ENCODE results near the gene DUSP3. TPM values are rescaled to one million over a fixed set of nuclear protein-coding genes. Genes with fewer than 3 reads are reported as not detected.

Gene DUSP3
- polyA plus RNA-seq, 1 experiment: 27.9 TPM

DNA sequence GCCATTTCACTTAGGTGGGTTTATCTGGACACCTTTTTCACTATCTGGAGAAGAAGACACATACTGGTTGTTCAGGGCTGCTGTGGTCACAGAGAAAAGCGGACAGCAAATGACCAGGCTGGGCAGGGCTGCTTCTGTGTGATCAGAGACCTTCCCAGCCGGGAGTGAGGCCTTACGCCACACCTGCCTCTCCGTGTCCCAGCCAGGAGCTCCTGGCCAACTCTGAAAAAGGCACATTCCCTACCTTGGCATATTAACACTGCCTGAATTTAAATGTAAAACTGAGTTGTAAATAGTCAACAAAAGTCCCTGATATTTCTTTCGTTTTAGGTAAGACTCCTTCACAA, 11.1 kb downstream of the DUSP3 start:
- no peak overlapping the region for H3K4me3 ChIP-seq (ENCODE audit: low read depth, low read length)
- no peak for DNase-seq (ENCODE audit: low read depth)
- ChIA-PET CTCF (interaction anchor here (0.6 to 19.9 kb wide), 10 partner anchors 8 to 654 kb away, joined by 3 to 784 read pairs (median 16); partner anchors contain the start of genes CD300LG, DUSP3 and SOST), POLR2A (no interaction called here)
- TF ChIP-seq, protein P1, sequence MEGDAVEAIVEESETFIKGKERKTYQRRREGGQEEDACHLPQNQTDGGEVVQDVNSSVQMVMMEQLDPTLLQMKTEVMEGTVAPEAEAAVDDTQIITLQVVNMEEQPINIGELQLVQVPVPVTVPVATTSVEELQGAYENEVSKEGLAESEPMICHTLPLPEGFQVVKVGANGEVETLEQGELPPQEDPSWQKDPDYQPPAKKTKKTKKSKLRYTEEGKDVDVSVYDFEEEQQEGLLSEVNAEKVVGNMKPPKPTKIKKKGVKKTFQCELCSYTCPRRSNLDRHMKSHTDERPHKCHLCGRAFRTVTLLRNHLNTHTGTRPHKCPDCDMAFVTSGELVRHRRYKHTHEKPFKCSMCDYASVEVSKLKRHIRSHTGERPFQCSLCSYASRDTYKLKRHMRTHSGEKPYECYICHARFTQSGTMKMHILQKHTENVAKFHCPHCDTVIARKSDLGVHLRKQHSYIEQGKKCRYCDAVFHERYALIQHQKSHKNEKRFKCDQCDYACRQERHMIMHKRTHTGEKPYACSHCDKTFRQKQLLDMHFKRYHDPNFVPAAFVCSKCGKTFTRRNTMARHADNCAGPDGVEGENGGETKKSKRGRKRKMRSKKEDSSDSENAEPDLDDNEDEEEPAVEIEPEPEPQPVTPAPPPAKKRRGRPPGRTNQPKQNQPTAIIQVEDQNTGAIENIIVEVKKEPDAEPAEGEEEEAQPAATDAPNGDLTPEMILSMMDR (IDR thresholded peaks at IDR 0.05; ENCODE audit: insufficient read depth, low read depth, low read length): no peak
- no peaks in the 10 kb centered on the region for H3K27me3 ChIP-seq (ENCODE audit: control insufficient read depth, insufficient read depth, low read length)
- H3K36me3 ChIP-seq (ENCODE audit: control insufficient read depth, insufficient read depth, low read length): peaks cover 15% of the 10 kb centered on the region

DNA sequence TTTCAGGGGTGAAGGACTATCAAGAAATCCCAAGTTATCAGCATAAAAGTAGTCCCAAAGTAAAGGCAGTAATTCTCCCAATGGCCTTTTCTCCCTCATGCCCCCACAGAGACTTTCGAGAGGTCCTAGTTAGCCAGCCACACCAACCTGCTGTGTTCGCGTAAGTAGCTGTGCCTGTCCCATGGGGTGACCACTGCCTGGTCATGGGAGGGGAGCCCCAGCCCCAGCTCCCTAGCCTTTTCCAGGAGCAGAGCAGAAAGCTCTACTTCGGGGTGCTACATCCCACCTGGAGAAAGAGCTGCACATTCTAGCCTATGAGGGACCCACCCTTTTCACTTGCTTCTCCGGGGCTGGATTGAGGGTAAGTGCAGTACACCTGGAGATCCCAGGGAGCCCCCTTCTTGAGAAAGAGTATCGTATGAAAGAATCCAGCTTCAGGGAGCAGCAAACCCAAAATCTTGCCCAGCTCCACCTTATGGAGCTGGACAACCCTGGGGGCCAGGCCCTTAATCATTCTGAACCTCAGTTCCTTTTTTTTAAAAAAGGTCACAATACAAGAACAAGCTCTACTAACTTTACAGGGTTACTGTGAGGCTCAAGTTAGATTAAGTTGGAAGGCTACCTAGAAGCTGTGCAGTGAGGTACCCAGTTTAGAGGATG, 11.6 kb downstream of the DUSP3 start:
- POLR2A ChIA-PET: no interaction called here
- Histone ChIP-seq H3K36me3 (ENCODE audit: control insufficient read depth, insufficient read depth, low read length) (peaks cover 12% of the 10 kb centered on the region), H3K4me3 (ENCODE audit: low read depth, low read length) (no peak overlapping the region), H3K27me3 (ENCODE audit: control insufficient read depth, insufficient read depth, low read length) (no peaks in the 10 kb centered on the region)
- CTCF ChIA-PET: interaction anchor here (0.6 to 19.9 kb wide), 15 partner anchors 8 to 653 kb away, joined by 3 to 784 read pairs (median 4); partner anchors contain the start of genes CD300LG, DUSP3 and SOST
- DNase-seq (ENCODE audit: low read depth): no peak
- TF ChIP-seq, protein P1 (IDR thresholded peaks at IDR 0.05; ENCODE audit: insufficient read depth, low read depth, low read length): no peak

DNA sequence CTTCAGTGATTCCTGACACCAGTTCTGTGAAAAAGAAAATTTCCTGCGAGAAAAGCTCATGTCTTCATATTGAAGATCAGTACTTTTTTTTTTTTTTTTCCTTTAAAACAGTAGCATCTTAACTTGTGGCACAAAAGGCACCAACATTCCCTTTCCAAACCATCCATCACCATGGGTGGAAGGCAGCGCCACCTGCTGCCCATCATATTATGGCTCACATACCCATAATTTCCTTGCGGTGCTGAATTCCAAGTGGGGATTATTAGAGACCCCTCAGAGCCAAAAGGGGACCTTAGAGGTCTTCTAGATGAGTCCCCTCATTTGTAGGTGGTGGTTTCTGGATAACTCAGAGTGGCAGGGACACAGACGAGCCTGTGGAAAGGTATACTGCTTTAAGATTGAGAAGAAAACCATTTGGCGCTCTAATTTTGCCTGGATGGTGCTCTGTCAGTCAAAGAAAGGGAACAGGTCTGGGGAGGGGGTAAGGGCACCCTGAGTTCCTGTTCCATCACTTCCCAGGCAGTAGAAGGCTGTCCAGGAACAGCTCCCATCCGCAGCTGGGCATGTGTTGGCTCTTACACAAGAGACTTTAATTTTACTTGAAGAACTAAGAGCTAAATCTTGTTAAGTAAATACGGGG, 12.2 kb downstream of the DUSP3 start:
- Histone ChIP-seq H3K36me3 (ENCODE audit: control insufficient read depth, insufficient read depth, low read length) (peaks cover 12% of the 10 kb centered on the region), H3K4me3 (ENCODE audit: low read depth, low read length) (no peak overlapping the region), H3K27me3 (ENCODE audit: control insufficient read depth, insufficient read depth, low read length) (no peaks in the 10 kb centered on the region)
- DNase-seq (ENCODE audit: low read depth): no peak
- TF ChIP-seq, protein P1 (IDR thresholded peaks at IDR 0.05; ENCODE audit: insufficient read depth, low read depth, low read length): peak; percentile 86
- POLR2A ChIA-PET: no interaction called here
- CTCF ChIA-PET: interaction anchor here (0.6 to 19.9 kb wide), 19 partner anchors 9 to 204 kb away, joined by 3 to 784 read pairs (median 4); partner anchors contain the start of genes CD300LG, DUSP3 and SOST

DNA sequence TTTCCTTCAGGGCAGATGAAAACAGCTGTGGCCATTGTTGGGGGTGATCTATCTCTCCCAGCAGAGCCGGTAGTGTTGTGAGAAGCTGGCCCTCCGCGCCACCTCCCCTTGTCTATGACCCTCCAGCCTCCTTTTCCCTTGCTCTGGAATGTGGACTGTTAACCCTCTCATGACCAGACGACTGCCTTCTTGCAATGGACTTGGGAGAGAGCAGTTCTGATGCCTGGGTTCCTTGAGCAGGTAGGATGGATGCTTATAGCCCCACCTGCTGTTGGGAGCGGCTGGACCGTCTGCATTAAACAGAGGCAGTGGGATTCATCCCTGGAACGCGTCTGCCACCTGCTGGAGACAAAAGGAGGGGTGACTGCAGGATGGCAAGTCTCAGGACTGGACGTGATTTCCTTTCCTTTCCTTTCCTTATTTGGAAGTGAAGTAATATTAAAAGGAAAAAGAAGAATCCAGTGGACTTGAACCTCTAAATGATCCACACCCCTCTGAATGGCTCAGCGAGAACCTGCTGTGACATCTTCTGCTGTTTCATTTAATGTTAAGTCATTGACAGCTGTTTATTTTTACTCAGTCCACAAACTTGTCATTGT, 18.4 kb downstream of the DUSP3 start:
- POLR2A ChIA-PET: no interaction called here
- Histone ChIP-seq H3K27me3 (ENCODE audit: control insufficient read depth, insufficient read depth, low read length) (peaks cover 18% of the 10 kb centered on the region), H3K36me3 (ENCODE audit: control insufficient read depth, insufficient read depth, low read length) (no peaks in the 10 kb centered on the region), H3K4me3 (ENCODE audit: low read depth, low read length) (no peak overlapping the region)
- TF ChIP-seq, protein P1 (IDR thresholded peaks at IDR 0.05; ENCODE audit: insufficient read depth, low read depth, low read length): peak; percentile 99
- CTCF ChIA-PET: interaction anchor here (0.6 to 19.9 kb wide), 37 partner anchors 9 to 1137 kb away, joined by 3 to 784 read pairs (median 4); no protein-coding TSS in a partner anchor
- peak; percentile 50 for DNase-seq (ENCODE audit: low read depth)

DNA sequence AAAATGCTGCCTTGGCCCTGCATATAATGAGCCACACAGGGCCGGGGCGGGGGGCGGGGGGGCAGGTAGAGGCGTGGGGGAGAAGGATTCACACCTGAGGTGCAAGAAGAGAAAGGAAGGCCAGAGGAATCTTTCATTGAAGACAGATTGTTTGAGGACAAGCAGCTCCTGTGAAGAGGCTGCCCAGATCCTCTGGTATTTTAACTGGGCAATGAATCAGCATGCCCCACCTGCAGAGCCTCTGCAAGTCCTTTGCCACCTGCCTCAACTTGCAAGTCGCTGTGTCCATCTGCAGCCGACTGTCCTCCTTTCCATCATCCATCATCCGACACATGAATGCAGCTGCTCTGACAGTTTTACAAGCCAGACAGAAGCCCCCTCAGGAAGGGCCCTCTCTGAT, 18.9 kb downstream of the DUSP3 start:
- Histone ChIP-seq H3K4me3 (ENCODE audit: low read depth, low read length) (no peak overlapping the region), H3K27me3 (ENCODE audit: control insufficient read depth, insufficient read depth, low read length) (peaks cover 18% of the 10 kb centered on the region), H3K36me3 (ENCODE audit: control insufficient read depth, insufficient read depth, low read length) (no peaks in the 10 kb centered on the region)
- ChIA-PET CTCF (interaction anchor here (0.6 to 19.9 kb wide), 24 partner anchors 10 to 251 kb away, joined by 3 to 784 read pairs (median 4); no protein-coding TSS in a partner anchor), POLR2A (no interaction called here)
- TF ChIP-seq, protein P1 (IDR thresholded peaks at IDR 0.05; ENCODE audit: insufficient read depth, low read depth, low read length): no peak
- DNase-seq (ENCODE audit: low read depth): no peak

All from BJ (cell line).